Activated CD4-positive, alpha-beta T cell treated with anti-CD3 and anti-CD28 coated beads, Interleukin-2, amount 50 U/mL, for 4 hours (primary cell): ENCODE results near the gene ANKRD24.
"Not testable (repeated sequence)": the region's sequence is repeated elsewhere in the genome, so short reads cannot be mapped to it uniquely, and the experiment has no call there.

Experiments
- DNase-seq, 2 experiments: peaks; one replicate each; pipeline ENCODE4 v3.0.0-alpha.2; 2020

The ANKRD24 gene

DNA sequence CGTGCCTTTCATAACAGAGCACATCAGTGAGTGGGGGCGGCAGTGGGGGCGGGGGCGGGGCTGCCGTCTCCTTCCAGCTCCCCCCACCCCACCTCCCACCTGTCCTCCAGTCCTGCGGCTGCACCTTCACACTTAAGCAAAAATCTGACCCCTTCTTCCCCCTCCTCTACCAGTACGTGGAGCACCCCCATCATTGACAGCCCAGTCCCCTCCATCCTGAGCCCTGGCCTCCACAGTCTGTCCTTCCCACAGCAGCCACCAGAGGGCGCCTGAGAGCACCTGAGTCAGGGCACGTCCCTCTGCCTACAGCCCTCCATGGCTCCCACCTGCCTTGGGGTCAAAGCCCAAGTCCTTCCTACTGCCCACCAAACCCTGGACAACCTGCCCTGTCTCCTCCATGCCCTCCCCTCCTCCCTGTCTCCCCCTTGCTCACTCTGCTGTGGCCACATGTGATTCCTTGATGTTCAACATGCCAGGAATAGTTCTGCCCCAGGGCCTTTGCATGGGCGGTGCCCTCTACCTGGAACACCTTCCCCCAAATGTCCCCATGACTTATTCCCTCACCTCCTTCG is 50.9 kb downstream of the ANKRD24 start:
- peak; percentile 62 to 69 for DNase-seq

DNA sequence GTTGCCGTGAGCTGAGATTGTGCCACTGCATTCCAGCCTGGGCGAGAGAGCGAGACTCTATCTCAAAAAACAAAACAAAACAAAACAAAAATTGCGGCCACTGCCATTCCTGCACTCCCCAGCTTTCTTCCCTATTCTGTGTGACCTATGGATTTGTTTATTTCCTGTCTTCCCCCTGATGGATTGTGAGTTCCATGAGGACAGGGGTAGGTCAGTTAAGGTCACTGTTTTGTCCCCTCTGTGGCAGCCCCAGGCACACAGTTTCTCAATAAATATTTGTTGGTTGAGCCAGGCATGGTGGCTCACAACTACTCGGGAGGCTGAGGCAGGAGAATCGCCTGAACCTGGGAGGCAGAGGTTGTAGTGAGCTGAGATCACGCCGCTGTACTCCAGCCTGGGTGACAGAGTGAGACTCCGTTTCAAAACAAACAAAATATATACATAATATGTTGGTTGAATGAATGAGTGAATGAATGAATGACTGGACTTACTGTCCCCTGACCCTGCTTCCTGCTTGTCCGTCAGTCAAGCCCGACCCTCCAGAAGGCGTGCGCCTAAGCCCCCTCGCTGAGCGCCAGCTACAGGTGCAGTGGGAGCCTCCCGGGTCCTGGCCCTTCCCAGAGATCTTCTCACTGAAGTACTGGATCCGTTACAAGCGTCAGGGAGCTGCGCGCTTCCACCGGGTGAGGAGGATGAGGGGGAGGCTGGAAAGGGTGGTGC is 51.8 kb downstream of the ANKRD24 start:
- no peak for DNase-seq

DNA sequence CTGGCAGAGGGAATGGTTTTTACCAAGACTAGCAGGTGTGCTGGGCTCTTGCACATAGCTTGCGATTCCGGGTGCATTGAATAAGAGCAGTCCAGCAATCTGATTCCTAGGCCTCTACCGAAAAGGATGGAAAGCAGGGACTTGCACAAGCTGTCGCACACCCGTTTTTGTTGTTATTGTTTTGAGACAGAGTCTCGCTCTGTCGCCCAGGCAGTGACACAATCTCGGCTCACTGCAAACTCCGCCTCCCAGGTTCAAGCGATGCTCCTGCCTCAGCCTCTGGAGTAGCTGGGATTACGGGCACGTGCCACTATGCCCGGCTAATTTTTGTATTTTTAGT is 52.3 kb downstream of the ANKRD24 start:
- DNase-seq = no peak

DNA sequence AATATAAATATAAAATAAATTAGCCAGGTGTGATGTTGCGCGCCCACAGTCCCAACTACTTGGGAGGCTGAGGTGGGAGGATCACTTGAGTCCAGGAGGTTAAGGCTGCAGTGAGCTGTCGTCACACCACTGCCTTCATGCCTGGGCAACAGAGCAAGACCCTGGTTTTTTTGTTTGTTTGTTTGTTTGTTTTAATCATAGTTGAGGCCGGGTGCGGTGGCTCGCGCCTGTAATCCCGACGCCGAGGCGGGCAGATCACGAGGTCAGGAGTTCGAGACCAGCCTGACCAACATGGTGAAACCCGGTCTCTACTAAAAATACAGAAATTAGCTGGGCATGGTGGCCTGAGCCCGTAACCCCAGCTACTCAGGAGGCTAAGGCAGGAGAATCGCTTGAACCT is 55.0 kb downstream of the ANKRD24 start:
- DNase-seq = not testable (repeated sequence)

DNA sequence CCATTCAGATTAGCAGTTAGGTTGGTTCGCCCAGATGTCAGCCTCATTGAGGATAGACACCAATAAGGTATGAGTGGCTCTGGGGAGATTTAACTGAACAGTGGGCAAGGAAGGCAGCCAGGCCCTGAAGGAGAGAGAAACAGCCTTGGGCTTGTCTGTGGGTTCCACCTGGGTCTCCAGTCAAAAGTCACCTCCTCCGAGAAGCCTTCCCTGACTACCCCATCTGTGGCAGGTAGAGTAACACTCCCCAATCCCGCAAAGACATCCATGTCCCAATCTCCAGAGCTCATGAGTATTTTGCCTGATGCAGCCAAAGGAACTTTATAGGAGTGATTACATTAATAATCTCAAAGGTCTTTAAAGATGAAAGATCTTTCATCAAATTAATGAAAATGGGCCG is 56.3 kb downstream of the ANKRD24 start:
- no peak for DNase-seq

DNA sequence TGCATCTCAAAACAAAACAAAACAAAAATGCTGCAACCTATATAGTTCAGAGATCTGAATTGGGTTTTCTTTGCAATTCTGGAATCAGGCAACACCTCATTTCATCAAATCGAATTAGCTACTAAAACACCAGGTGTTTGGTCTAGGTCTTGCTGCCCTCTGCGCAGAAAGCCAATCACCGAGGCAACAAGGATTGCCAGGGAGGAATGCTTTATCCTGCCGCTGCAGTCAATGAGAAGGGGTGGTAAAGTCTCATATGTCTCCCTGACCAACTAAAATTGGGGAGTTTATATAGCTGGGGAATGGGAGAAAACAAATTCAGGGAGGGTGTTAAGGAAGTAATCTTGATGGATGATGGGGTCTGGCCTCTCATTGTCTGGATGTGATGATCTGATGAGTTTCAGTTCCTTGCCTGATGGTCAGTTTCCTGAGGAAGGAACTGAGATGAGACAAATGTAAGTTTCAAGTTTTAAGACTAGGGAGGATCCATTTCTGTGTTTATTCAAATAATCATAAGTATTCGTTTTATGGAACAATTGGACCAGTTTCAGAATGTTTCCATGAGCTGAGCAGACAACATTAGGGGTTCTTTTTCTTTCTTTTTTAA is 59.4 kb downstream of the ANKRD24 start:
- DNase-seq = no peak

DNA sequence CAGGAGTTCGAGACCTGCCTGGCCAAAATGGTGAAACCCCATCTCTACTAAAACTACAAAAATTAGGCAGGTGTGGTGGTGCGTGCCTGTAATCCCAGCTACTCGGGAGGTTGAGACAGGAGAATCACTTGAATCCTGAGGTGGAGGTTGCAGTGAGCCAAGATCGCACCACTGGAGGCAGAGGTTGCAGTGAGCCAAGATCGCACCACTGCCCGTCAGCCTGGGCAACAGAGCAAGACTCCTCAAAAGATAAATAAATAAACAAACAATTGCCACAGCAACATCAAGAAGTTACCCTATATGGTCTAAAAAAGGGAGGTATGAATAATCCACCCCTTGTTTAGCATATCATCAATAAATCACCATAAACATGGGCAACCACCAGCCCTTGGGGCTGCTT is 63.4 kb downstream of the ANKRD24 start:
- not testable (repeated sequence) for DNase-seq

DNA sequence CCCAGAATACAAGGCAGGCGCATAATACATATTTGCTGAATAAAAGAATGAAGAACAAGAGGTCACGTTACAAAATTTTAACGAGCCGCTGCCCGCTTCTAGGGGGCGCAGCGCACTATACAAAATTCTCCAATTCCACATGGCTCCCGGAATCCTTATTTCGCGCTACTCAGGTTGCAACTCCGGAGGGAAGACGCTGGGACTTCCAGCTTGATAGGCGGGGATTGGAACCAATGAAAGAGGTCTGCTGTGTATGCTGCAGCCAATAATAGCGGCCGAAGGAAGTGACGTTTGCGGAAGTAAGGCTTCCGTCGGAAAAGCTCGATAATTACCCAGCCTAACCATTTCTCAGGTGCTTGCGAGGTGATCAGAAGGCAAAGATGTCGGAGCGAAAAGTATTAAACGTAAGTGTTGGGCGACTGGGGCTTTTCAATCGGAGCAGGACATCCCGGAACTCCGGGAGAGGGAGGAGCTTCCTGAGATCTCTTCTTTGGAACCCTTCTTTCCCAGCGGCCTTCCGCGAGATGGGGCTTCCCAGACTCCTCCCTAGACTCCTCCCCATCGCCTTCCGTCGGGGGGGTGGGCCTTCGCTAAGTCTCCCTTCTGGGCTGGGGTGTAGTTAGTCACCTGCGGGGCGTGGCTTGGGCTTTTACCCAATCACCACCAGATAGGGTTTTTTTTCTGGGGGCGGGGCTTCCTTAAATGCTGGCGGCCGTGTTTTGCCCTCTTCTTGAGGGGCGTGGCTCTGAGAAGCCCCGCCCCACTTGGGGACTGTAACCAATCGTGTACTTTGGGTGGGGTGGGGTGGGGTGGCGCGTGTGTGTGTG is 64.5 kb downstream of the ANKRD24 start, which contains the start of gene YJU2:
Gene YJU2 (plus strand): TSS at position 314 of the 827 bp plus-strand sequence. CDS start 67 bp downstream, at position 381.
- peak; percentile 99 for DNase-seq

DNA sequence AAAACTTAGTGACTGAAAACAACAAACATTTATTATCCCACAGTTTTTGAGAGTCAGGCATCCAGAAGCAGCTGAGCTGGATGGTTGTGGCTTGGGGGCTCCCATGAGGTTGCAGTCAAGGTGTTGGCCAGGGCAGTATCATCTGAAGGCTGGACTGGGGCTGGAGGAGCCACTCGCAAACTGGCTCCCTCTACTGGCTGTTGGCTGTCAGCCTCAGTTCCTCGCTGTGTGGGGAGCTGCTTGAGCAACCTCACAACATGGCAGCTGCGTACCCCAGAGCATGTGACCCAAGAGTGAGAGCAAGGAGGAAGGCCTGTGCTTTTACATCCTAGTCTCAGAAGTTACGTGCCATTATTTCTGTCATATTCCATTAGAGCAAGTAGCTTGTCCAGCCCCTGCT is 74.1 kb downstream of the ANKRD24 start:
- DNase-seq = no peak

DNA sequence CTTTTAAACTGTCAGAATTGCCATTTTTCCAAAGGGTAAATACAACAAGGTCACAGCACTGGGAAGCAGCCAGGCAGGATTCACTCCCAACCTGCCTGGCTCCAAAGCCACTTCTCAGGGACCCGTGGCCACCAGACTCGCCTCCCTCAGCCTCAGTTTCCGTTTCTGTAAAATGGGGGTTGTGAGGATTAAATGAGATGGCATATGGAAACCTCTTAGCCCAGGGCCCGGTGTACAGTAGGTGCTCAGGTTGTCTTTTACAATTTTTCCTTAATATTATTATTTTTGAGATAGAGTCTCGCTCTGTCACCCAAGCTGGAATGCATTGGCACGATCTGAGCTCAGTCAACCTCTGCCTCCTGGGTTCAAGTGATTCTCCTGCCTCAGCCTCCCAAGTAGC is 74.5 kb downstream of the ANKRD24 start:
- no peak for DNase-seq

DNA sequence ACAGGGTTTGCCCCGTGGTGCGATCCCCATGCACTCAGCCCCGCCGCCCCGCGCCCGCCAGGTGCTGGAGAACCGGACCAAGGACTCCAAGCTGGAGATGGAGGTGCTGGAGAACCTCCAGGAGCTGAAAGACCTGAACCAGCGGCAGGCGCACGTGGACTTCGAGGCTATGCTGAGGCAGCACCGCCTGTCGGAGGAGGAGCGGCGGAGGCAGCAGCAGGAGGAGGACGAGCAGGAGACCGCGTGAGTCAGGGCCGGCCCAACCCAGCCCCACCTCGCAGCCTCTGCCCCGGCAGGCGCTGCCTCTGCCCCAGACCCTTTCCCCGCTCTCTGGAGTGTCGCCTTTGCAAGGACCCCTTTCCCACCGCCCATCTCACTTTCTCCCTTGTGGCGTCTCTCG is 75.7 kb downstream of the ANKRD24 start:
- no peak for DNase-seq

DNA sequence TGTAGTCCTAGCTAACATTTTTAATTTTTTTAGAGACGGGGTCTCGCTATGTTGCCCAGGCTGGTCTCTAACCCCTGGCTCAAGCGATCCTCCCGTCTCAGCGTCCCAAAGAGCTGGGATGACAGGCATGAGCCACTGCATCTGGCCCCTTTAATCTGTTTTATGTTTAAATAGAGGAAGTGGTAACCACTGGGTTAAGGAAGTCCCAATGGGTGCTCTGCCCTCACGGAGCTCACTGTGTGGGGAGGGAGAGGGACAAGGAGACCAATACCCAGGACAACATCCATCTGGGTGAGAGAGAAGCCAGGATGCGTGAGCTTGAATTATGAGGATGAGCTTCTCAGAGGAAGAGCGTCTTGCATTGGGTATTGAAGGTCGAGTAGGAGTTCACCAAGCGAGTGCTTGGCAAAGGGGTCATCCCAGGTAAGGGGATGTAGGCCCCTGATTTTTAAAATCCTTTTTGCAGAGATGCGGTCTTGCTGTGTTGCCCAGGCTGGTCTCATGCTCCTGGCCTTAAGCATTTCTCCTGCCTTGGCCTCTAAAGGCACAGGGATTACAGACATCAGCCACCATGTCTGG is 78.2 kb downstream of the ANKRD24 start:
- DNase-seq = no peak

DNA sequence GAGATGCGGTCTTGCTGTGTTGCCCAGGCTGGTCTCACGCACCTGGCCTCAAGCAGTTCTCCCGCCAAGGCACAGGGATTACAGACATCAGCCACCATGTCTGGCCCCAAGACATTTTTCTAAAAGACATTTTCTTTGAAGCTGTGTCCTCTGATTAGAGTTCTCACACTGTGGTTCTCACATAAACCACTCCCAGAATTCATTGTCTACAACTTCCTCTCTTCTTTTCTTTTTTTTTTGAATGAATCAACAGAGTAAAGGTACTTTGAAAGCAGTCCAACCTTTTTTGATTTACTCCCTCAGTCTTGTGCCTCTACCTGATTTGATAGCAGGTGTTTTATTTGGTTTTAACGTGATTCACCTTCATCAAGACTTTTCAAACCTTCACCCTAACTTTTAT is 82.3 kb downstream of the ANKRD24 start:
- no peak for DNase-seq

DNA sequence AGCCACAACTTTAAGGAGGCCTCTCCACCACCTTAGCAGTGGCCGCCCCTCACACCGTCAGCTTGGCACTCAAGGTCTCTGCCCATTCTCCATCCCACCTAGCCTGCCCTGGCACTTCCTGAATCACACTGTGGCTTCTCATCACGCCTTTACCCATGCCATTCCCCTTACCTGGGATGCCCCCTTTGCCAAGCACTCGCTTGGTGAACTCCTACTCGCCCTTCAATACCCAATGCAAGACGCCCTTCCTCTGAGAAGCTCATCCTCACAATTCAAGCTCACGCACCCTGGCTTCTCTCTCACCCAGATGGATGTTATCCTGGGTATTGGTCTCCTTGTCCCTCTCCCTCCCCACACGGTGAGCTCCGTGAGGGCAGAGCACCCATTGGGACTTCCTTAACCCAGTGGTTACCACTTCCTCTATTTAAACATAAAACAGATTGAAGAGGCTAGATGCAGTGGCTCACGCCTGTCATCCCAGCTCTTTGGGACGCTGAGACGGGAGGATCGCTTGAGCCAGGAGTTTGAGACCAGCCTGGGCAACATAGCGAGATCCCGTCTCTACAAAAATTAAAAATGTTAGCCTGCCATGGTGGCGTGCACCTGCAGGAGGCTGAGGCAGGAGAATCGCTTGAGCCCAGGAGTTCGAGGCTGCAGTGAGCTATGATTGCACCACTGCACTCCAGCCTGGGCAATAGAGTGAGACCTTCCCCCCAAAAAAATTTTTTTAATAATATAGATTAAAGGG is 83.9 kb downstream of the ANKRD24 start:
- no peak for DNase-seq

DNA sequence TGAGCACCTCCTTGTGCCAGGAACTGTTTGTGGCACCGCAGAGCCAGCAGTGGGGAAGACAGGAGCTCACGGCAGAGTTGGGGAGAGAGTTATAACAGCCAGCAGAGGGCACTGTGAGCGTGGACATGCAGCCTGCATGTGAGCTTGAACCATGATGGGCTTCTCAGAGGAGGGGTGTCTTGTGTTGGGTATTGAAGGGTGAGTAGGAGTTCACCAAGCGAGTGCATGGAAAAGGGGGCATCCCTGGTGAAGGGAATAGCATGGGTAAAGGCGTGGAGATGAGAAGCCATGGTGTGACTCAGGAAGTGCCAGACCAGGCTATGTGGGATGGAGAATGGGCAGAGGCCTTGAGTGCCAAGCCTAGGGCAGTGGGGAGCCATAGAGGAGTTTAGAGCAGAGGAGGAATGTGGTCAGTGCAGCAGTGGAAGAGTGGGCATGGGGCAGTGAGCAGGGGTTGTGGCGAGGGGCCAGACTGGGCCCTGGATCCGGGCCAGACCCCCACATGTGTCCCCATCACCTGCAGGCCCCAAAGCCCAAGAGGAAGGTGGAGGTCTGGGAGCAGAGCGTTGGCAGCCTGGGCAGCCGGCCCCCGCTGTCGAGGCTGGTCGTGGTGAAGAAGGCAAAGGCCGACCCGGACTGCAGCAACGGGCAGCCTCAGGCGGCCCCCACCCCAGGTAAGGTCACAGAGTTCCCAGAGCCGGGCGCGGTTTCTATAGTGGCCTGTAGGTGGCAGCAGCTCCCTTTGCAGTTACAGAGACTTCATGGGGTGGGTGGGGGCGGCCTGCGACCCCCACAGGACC is 84.8 kb downstream of the ANKRD24 start:
- peak; percentile 53 to 54 for DNase-seq

DNA sequence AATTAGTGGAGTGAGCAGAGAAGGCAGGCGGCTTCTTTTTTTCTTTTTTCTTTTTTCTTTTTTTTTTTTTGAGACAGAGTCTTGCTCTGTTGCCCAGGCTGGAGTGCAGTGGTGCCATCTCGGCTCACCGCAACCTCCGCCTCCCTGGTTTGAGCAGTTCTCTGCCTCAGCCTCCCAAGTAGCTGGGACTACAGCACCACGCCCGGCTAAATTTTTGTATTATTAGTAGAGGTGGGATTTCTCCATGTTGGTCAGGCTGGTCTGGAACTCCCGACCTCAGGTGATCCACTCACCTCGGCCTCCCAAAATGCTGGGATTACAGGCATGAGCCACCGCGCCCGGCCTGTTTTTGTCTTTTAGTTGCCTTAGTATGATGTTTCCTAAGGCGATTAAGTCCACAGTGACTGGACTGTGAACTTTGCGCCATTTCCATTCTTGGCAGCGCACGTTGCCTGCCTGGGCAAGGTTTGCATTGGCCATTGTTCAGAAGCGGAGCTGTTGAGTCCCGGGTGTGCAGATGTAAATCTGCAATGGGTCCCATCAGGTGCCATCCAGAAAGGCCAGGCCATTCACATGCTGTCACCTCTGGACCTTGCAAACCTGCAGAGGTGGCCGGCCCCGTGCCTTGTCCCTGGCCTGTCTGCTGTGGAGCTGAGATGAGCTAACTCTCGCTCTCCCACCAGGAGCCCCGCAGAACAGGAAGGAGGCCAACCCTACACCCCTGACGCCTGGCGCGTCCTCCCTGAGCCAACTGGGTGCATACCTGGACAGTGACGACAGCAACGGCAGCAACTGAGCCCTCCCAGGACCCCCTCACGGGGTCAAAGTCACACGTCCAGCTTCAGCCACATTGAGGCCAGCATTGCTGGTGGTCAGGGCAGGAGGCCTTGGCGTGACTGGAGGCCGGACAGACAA is 85.7 kb downstream of the ANKRD24 start:
- no peak for DNase-seq

DNA sequence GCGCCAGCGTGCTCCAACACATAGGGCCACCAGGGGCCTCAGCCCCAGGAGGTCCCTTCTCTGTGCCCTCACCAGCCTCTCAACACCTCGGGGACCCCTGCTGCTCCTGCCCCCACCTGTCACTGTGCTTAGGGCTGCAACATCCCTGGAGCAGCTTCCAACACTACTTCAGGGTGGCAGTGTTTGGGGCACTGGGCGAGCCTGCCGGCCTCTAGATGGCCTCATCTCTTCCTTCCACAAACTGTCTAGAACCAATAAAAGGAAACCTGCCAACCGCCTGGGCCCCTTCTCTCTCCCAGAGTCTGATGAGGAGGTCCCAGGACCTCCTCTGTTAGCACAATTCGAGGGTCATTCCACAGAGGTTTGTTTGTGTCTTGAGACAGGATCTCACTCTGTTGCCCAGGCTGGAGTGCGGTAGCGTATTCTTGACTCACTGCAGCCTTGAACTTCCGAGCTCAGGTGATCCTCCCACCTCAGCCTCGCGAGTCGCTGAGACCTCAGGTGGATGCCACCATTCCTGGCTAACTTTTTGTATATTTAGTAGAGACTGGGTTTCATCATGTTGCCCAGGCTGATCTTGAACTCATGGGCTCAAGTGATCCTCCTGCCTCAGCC is 86.4 kb downstream of the ANKRD24 start:
- DNase-seq = no peak

DNA sequence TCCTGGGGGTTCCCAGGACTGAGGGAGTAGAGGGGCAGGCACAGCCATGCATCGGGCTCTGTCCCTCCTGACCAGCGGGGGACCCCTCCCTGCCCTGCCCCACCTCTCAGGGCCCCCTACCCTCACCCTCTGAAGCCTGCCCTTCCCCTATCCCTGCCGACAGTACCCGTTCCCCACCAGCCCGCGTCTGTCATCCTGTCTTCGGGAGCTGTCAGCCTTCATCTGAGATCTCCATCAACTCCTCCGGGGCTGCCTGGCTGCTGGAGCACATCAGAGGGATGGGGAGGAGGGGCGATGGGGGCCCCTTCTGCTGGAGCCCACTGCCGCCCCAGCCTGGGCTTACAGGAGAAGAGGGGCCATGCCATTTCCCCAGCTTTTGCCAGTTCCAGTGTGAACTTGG is 90.4 kb downstream of the ANKRD24 start:
- no peak for DNase-seq

DNA sequence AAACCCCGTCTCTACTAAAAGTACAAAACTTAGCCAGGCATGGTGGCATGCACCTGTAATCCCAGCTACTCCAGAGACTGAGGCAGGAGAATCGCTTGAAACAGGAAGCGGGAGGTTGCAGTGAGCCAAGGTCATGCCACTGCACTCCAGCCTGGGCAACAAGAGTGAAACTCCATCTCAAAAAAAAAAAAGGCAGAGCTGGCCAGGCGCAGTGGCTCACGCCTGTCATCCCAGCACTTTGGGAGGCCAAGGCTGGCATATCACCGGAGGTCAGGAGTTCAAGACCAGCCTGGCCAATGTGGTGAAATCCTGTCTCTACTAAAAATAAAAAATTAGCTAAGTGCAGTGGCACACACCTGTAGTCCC is 91.8 kb downstream of the ANKRD24 start:
- not testable (repeated sequence) for DNase-seq
